Neural progenitor cell (in vitro differentiated cells): Measurements from ENCODE around the gene SLC9A3. TPM values are rescaled to one million over a fixed set of nuclear protein-coding genes. Genes with fewer than 3 reads are reported as not detected.

Experiments used
- DNase-seq: peaks from one replicate; pipeline ENCODE4 v3.0.0-alpha.2; 2016; ENCODE audit warnings: low spot score
- H2AFZ ChIP-seq: fragments of 200-600 bp; sonication (generic); replicated peaks from 2 replicates; pipeline ENCODE4 v1.6.1; 2016; ENCODE audit warnings: antibody characterized with exemption
- H3F3A ChIP-seq: fragments of 200-600 bp; sonication (generic); 2 replicates; pipeline ENCODE4 v1.6.1; 2016; ENCODE audit warnings: antibody characterized with exemption, low read depth
- H3K27ac ChIP-seq: fragments of 200-600 bp; sonication (generic); 2 replicates; pipeline ENCODE4 v1.5.1; 2016; ENCODE audit warnings: mild to moderate bottlenecking
- H3K27me3 ChIP-seq: fragments of 200-600 bp; sonication (generic); 2 replicates; pipeline ENCODE4 v1.6.1; 2016; ENCODE audit warnings: mild to moderate bottlenecking, moderate library complexity
- H3K36me3 ChIP-seq: fragments of 200-600 bp; sonication (generic); 2 replicates; pipeline ENCODE4 v1.5.1; 2016
- H3K4me1 ChIP-seq: fragments of 200-600 bp; sonication (generic); 2 replicates; pipeline ENCODE4 v1.6.1; 2016; ENCODE audit warnings: mixed run types
- H3K4me2 ChIP-seq: fragments of 200-600 bp; sonication (generic); 2 replicates; pipeline ENCODE4 v1.6.1; 2016
- H3K4me3 ChIP-seq: fragments of 200-600 bp; sonication (generic); 2 replicates; pipeline ENCODE4 v1.5.1; 2016
- H3K79me2 ChIP-seq: fragments of 200-600 bp; sonication (generic); 2 replicates; pipeline ENCODE4 v1.6.1; 2016; ENCODE audit warnings: low read depth
- H3K9ac ChIP-seq: fragments of 200-600 bp; sonication (generic); 2 replicates; pipeline ENCODE4 v1.6.1; 2016
- H3K9me3 ChIP-seq: fragments of 200-600 bp; sonication (generic); 2 replicates; pipeline ENCODE4 v1.5.1; 2016; ENCODE audit warnings: low read depth
- H4K20me1 ChIP-seq: fragments of 200-600 bp; sonication (generic); 2 replicates; pipeline ENCODE4 v1.6.1; 2016; ENCODE audit warnings: low read depth
- H3K27ac Mint-ChIP-seq: 3 replicates; pipeline ENCODE4 v1.8.0; 2021; ENCODE audit warnings: mixed read lengths
- H3K27me3 Mint-ChIP-seq: 2 replicates; pipeline ENCODE4 v1.8.0; 2022; ENCODE audit warnings: low read depth, mild to moderate bottlenecking, inconsistent platforms, moderate library complexity, mixed read lengths; ENCODE audit not compliant: insufficient read depth
- H3K36me3 Mint-ChIP-seq: 3 replicates; pipeline ENCODE4 v1.8.0; 2021; ENCODE audit warnings: mixed read lengths
- H3K4me1 Mint-ChIP-seq: 3 replicates; pipeline ENCODE4 v1.8.0; 2021; ENCODE audit warnings: mixed read lengths
- H3K4me3 Mint-ChIP-seq: 3 replicates; pipeline ENCODE4 v1.8.0; 2021; ENCODE audit warnings: mild to moderate bottlenecking, moderate library complexity, mixed read lengths
- H3K9me3 Mint-ChIP-seq: 3 replicates; pipeline ENCODE4 v1.8.0; 2020; ENCODE audit warnings: mixed read lengths
- EZH2 ChIP-seq: fragments of 200-600 bp; sonication (generic); IDR thresholded peaks from 2 replicates; pipeline ENCODE4 v1.6.1; 2017; ENCODE audit warnings: antibody characterized with exemption, mild to moderate bottlenecking, moderate library complexity
- EZH2phosphoT487 ChIP-seq: fragments of 200-600 bp; sonication (generic); IDR thresholded peaks from 2 replicates; pipeline ENCODE4 v1.6.1; 2017; ENCODE audit warnings: antibody characterized with exemption
- total RNA-seq: library from RNA; depleted of rRNA; stranded (reverse); fragments of >200 nt; gene quantifications from 2 replicates; pipeline ENCODE4 v1.2.3, GENCODE V29; 2015; ENCODE audit warnings: low replicate concordance
- TF ChIP-seq, protein P1 (sequence below): fragments of 200-600 bp; sonication (generic); IDR thresholded peaks from 2 replicates; pipeline ENCODE4 v1.5.1; 2017; ENCODE audit warnings: antibody characterized with exemption, mild to moderate bottlenecking

Gene SLC9A3
- total RNA-seq, 1 donor from 2014 or later: 1.4 TPM

DNA sequence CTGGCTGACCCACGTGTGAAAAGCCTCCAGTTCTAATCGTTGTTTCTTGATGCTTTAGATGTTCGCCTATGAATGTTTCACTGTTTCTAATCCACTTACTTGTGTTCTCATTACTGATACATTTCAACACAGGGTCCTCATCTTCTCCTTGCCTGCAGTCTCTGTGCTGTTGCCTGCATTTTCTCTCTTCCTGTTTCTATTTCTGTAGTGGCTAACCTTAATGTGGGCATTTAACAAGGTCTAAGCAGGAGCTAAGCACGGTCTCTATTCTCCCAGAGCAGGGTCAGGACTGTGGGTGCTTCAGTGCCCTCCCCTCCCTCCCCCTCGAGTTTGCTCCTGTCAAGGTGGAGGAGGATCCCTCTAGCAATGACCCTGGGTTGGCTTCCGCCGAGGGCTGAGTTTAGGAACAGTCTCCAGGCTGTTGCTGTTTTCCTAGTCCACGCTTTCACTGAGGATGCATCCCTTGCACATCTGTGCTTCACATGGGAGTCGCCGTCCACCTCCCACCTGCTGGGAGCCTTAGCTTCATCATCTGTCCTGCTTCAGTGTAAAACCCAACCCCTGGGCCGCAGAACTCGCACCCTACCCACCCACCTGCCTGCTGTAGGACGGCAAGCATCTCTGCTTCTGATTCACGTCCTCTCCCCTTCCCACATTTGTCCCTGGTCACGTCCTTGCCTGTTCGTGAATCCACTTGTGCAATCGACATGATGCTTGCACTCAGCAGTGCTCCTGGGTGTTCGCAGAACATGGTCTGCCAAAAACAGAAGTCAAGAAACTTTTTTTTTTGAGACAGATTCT, 83.6 kb downstream of the SLC9A3 start:
- H3K27me3 Mint-ChIP-seq: peaks cover 4% of the 10 kb centered on the region
- H3K9me3 ChIP-seq: no peaks in the 10 kb centered on the region
- H3F3A ChIP-seq: no peaks in the 10 kb centered on the region
- no peak for TF ChIP-seq EZH2phosphoT487
- TF ChIP-seq EZH2: no peak
- TF ChIP-seq, protein P1, sequence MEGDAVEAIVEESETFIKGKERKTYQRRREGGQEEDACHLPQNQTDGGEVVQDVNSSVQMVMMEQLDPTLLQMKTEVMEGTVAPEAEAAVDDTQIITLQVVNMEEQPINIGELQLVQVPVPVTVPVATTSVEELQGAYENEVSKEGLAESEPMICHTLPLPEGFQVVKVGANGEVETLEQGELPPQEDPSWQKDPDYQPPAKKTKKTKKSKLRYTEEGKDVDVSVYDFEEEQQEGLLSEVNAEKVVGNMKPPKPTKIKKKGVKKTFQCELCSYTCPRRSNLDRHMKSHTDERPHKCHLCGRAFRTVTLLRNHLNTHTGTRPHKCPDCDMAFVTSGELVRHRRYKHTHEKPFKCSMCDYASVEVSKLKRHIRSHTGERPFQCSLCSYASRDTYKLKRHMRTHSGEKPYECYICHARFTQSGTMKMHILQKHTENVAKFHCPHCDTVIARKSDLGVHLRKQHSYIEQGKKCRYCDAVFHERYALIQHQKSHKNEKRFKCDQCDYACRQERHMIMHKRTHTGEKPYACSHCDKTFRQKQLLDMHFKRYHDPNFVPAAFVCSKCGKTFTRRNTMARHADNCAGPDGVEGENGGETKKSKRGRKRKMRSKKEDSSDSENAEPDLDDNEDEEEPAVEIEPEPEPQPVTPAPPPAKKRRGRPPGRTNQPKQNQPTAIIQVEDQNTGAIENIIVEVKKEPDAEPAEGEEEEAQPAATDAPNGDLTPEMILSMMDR: no peak
- no peaks in the 10 kb centered on the region for H3K27me3 ChIP-seq
- no peaks in the 10 kb centered on the region for H3K36me3 Mint-ChIP-seq
- H2AFZ ChIP-seq: no peak overlapping the region
- no peaks in the 10 kb centered on the region for H3K9me3 Mint-ChIP-seq
- H3K36me3 ChIP-seq: no peaks in the 10 kb centered on the region
- peaks cover 12% of the 10 kb centered on the region for H3K4me1 ChIP-seq
- H3K4me3 Mint-ChIP-seq: no peak overlapping the region
- no peak overlapping the region for H3K4me2 ChIP-seq
- H3K4me1 Mint-ChIP-seq: peaks cover 21% of the 10 kb centered on the region
- no peak overlapping the region for H3K9ac ChIP-seq
- DNase-seq: no peak
- H3K4me3 ChIP-seq: no peak overlapping the region
- H4K20me1 ChIP-seq: no peaks in the 10 kb centered on the region
- H3K79me2 ChIP-seq: peaks cover 20% of the 10 kb centered on the region
- no peak overlapping the region for H3K27ac ChIP-seq
- H3K27ac Mint-ChIP-seq: no peak overlapping the region

DNA sequence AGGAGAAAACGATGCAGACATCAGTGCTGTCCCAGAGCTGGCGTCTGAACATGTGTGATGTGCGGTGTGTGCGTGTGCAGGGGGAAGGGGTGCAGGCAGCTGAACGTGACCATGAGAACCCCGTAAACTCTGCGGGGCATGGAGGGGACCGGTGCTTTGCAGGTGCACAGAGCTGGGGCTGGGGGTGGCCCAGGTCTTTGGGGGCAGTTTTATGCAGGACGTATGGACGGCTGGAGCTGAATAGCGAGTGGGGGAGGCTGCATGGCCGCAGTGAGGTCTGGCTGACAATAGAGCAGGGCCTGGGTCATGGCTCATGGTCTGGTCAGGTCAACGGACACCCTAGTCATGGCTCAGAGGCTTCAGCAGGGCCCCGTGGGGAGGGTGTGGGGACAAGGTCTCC, 84.6 kb downstream of the SLC9A3 start:
- no peaks in the 10 kb centered on the region for H3K36me3 ChIP-seq
- no peak for DNase-seq
- H3K79me2 ChIP-seq: peaks cover 13% of the 10 kb centered on the region
- peaks cover 17% of the 10 kb centered on the region for H3K4me1 Mint-ChIP-seq
- no peak overlapping the region for H3K4me2 ChIP-seq
- H3K27me3 Mint-ChIP-seq: peaks cover 4% of the 10 kb centered on the region
- H3K9ac ChIP-seq: no peak overlapping the region
- no peaks in the 10 kb centered on the region for H3K27me3 ChIP-seq
- no peak for TF ChIP-seq EZH2phosphoT487
- TF ChIP-seq EZH2: no peak
- TF ChIP-seq, protein P1: no peak
- H3K27ac Mint-ChIP-seq: no peak overlapping the region
- no peak overlapping the region for H3K27ac ChIP-seq
- peaks cover 12% of the 10 kb centered on the region for H3K4me1 ChIP-seq
- H4K20me1 ChIP-seq: no peaks in the 10 kb centered on the region
- no peaks in the 10 kb centered on the region for H3K9me3 ChIP-seq
- H3K4me3 ChIP-seq: no peak overlapping the region
- H3K4me3 Mint-ChIP-seq: no peak overlapping the region
- H2AFZ ChIP-seq: no peak overlapping the region
- H3K36me3 Mint-ChIP-seq: no peaks in the 10 kb centered on the region
- no peaks in the 10 kb centered on the region for H3F3A ChIP-seq
- H3K9me3 Mint-ChIP-seq: no peaks in the 10 kb centered on the region

DNA sequence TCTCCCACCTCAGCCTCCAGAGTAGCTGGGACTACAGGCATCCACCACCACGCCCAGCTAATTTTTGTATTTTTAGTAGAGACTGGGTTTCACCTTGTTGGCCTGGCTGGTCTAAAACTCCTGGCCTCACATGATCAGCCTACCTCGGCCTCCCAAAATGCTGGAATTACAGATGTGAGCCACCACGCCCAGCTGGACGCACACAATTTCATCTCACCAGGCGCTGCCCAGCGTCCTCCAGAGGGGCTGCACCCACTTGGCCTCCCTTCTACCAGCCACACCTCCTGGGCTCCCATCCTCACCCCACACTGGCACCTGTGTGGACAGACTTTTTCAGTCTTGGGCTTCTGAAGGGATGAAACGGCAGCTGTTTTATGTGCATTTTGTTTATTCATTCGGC, 85.1 kb downstream of the SLC9A3 start:
- Mint-ChIP-seq H3K27me3 (peaks cover 3% of the 10 kb centered on the region), H3K27ac (no peak overlapping the region), H3K4me1 (peaks cover 14% of the 10 kb centered on the region), H3K4me3 (no peak overlapping the region), H3K36me3 (no peaks in the 10 kb centered on the region), H3K9me3 (no peaks in the 10 kb centered on the region)
- TF ChIP-seq EZH2phosphoT487: no peak
- TF ChIP-seq, protein P1: no peak
- no peak for TF ChIP-seq EZH2
- H3K36me3 ChIP-seq: no peaks in the 10 kb centered on the region
- H3K4me3 ChIP-seq: no peak overlapping the region
- no peak for DNase-seq
- no peak overlapping the region for H3K9ac ChIP-seq
- H3K79me2 ChIP-seq: peaks cover 10% of the 10 kb centered on the region
- H3F3A ChIP-seq: no peaks in the 10 kb centered on the region
- no peak overlapping the region for H3K4me2 ChIP-seq
- peaks cover 10% of the 10 kb centered on the region for H3K4me1 ChIP-seq
- H4K20me1 ChIP-seq: no peaks in the 10 kb centered on the region
- H2AFZ ChIP-seq: no peak overlapping the region
- H3K27me3 ChIP-seq: no peaks in the 10 kb centered on the region
- no peak overlapping the region for H3K27ac ChIP-seq
- H3K9me3 ChIP-seq: no peaks in the 10 kb centered on the region
